GM10266 (cell line): ENCODE results near the gene ATP1A1.
A peak's percentile ranks its signal among the peaks of the same experiment; 100 is the strongest.

Experiments used
- DNase-seq: peaks from one replicate; pipeline ENCODE4 v3.0.0; 2012; ENCODE audit errors: extremely low spot score
- CTCF ChIP-seq: IDR thresholded peaks from 2 replicates; pipeline ENCODE4 v1.5.1; 2012; ENCODE audit warnings: mild to moderate bottlenecking, low read depth; ENCODE audit not compliant: control insufficient read depth, insufficient read depth; ENCODE audit errors: missing control alignments

Gene ATP1A1

GRCh38 chr1:116353155-116353554 is 19.9 kb upstream of the ATP1A1 start:
- DNase-seq = no peak
- TF ChIP-seq CTCF = no peak

- no peak for TF ChIP-seq CTCF
- no peak for DNase-seq
These were observed 17.0 kb upstream of the ATP1A1 start for GRCh38 chr1:116356067-116356466.

- no peak for TF ChIP-seq CTCF
- DNase-seq = no peak
These were observed 16.4 kb upstream of the ATP1A1 start for GRCh38 chr1:116356673-116357072.

- no peak for TF ChIP-seq CTCF
These were observed 15.6 kb upstream of the ATP1A1 start for GRCh38 chr1:116357487-116357886.

GRCh38 chr1:116359060-116359830 is 13.8 kb upstream of the ATP1A1 start:
- TF ChIP-seq CTCF = no peak
- DNase-seq = no peak

More at GRCh38 chr1:116357487-116357886, 15.6 kb upstream of the ATP1A1 start:
- no peak for DNase-seq

GRCh38 chr1:116359871-116360270 is 13.2 kb upstream of the ATP1A1 start:
- no peak for DNase-seq
- no peak for TF ChIP-seq CTCF

- DNase-seq = no peak
- peak; percentile 24 for TF ChIP-seq CTCF
These were observed 12.4 kb upstream of the ATP1A1 start for GRCh38 chr1:116360429-116361173.
